MM.1S (cell line): ENCODE measurements around the gene TRDN.

Experiments
- DNase-seq: peaks from one replicate; pipeline ENCODE4 v3.0.0-alpha.2; 2015
- H2AFZ ChIP-seq: fragments of 300-600 bp; sonication (generic); 2 replicates; pipeline ENCODE4 v1.6.0; 2016; ENCODE audit warnings: antibody characterized with exemption, low read length
- H3F3A ChIP-seq: fragments of 300-600 bp; sonication (generic); 2 replicates; pipeline ENCODE4 v1.6.1; 2016; ENCODE audit warnings: mild to moderate bottlenecking, antibody characterized with exemption, low read length, moderate library complexity, mixed read lengths; ENCODE audit not compliant: insufficient read depth
- H3K27ac ChIP-seq: fragments of 300-600 bp; sonication (generic); 2 replicates; pipeline ENCODE4 v1.5.1; 2016; ENCODE audit warnings: mild to moderate bottlenecking, low read length
- H3K27me3 ChIP-seq: fragments of 300-600 bp; sonication (generic); replicated peaks from 2 replicates; pipeline ENCODE4 v1.6.0; 2016; ENCODE audit warnings: low read length; ENCODE audit not compliant: insufficient read depth
- H3K36me3 ChIP-seq: fragments of 300-600 bp; sonication (generic); replicated peaks from 2 replicates; pipeline ENCODE4 v1.6.1; 2016; ENCODE audit warnings: mild to moderate bottlenecking, low read length, mixed read lengths; ENCODE audit not compliant: insufficient read depth
- H3K4me1 ChIP-seq: fragments of 300-600 bp; sonication (generic); 2 replicates; pipeline ENCODE4 v1.6.1; 2016; ENCODE audit warnings: low read length, mixed read lengths
- H3K4me2 ChIP-seq: fragments of 300-600 bp; sonication (generic); 2 replicates; pipeline ENCODE4 v1.6.0; 2016; ENCODE audit warnings: low read depth, low read length
- H3K4me3 ChIP-seq: fragments of 300-600 bp; sonication (generic); 2 replicates; pipeline ENCODE4 v1.5.1; 2016; ENCODE audit warnings: low read length, mixed read lengths
- H3K79me2 ChIP-seq: fragments of 300-600 bp; sonication (generic); 2 replicates; pipeline ENCODE4 v1.6.1; 2016; ENCODE audit warnings: mixed run types, low read length, mixed read lengths
- H3K9ac ChIP-seq: fragments of 300-600 bp; sonication (generic); 2 replicates; pipeline ENCODE4 v1.6.1; 2016; ENCODE audit warnings: low read length, mixed read lengths
- H3K9me2 ChIP-seq: fragments of 300-600 bp; sonication (generic); replicated peaks from 2 replicates; pipeline ENCODE4 v1.6.1; 2016; ENCODE audit warnings: mild to moderate bottlenecking, low read length, mixed read lengths; ENCODE audit not compliant: insufficient read depth
- H3K9me3 ChIP-seq: fragments of 300-600 bp; sonication (generic); replicated peaks from 2 replicates; pipeline ENCODE4 v1.6.1; 2016; ENCODE audit warnings: mild to moderate bottlenecking, low read length, mixed read lengths; ENCODE audit not compliant: insufficient read depth
- H4K20me1 ChIP-seq: fragments of 300-600 bp; sonication (generic); 2 replicates; pipeline ENCODE4 v1.6.1; 2016; ENCODE audit warnings: mild to moderate bottlenecking, low read length, moderate library complexity, mixed read lengths; ENCODE audit not compliant: insufficient read depth
- CTCF ChIP-seq: fragments of 300-600 bp; sonication (generic); IDR thresholded peaks from 2 replicates; pipeline ENCODE4 v1.5.1; 2016; ENCODE audit warnings: antibody characterized with exemption, low read length, mixed read lengths
- EZH2 ChIP-seq: fragments of 300-600 bp; sonication (generic); optimal IDR thresholded peaks from 2 replicates; pipeline ENCODE3; 2017; ENCODE audit warnings: low read depth, mild to moderate bottlenecking, antibody characterized with exemption, low read length, mixed read lengths
- EZH2phosphoT487 ChIP-seq: fragments of 300-600 bp; sonication (generic); IDR thresholded peaks from 2 replicates; pipeline ENCODE4 v1.6.1; 2018; ENCODE audit warnings: antibody characterized with exemption, low read length

The TRDN gene

GRCh38 chr6:123213921-123214320, 422.8 kb downstream of the TRDN start:
- H3K9me3 ChIP-seq: no peaks in the 10 kb centered on the region
- TF ChIP-seq EZH2phosphoT487: no peak
- no peaks in the 10 kb centered on the region for H3F3A ChIP-seq
- H3K27me3 ChIP-seq: no peaks in the 10 kb centered on the region
- no peak overlapping the region for H3K9ac ChIP-seq
- H3K4me3 ChIP-seq: no peak overlapping the region
- no peak for DNase-seq
- no peaks in the 10 kb centered on the region for H4K20me1 ChIP-seq
- no peaks in the 10 kb centered on the region for H3K36me3 ChIP-seq
- no peak overlapping the region for H2AFZ ChIP-seq
- no peak overlapping the region for H3K4me2 ChIP-seq
- H3K4me1 ChIP-seq: 0 out of 2 replicates have a peak, but pooled peaks cover 5% of the 10 kb centered on the region
- H3K27ac ChIP-seq: no peak overlapping the region
- no peaks in the 10 kb centered on the region for H3K9me2 ChIP-seq
- no peaks in the 10 kb centered on the region for H3K79me2 ChIP-seq

GRCh38 chr6:123211777-123212545, 424.8 kb downstream of the TRDN start:
- Histone ChIP-seq H3K36me3 (no peaks in the 10 kb centered on the region), H3F3A (no peaks in the 10 kb centered on the region), H3K79me2 (no peaks in the 10 kb centered on the region), H3K27me3 (no peaks in the 10 kb centered on the region), H3K4me3 (no peak overlapping the region), H3K9me2 (no peaks in the 10 kb centered on the region), H3K9ac (no peak overlapping the region), H2AFZ (no peak overlapping the region), H3K27ac (no peak overlapping the region), H3K4me1 (0 out of 2 replicates have a peak, but pooled peaks cover 5% of the 10 kb centered on the region), H4K20me1 (no peaks in the 10 kb centered on the region), H3K9me3 (no peaks in the 10 kb centered on the region), H3K4me2 (no peak overlapping the region)
- no peak for DNase-seq
- TF ChIP-seq EZH2: no peak

GRCh38 chr6:123210645-123211044, 426.1 kb downstream of the TRDN start:
- Histone ChIP-seq H2AFZ (no peak overlapping the region), H3K4me1 (0 out of 2 replicates have a peak, but pooled peaks cover 5% of the 10 kb centered on the region), H3K9ac (no peak overlapping the region), H3K4me2 (no peak overlapping the region), H3K9me2 (no peaks in the 10 kb centered on the region), H3K79me2 (no peaks in the 10 kb centered on the region), H3F3A (no peaks in the 10 kb centered on the region), H3K27ac (no peak overlapping the region), H3K4me3 (no peak overlapping the region), H3K9me3 (no peaks in the 10 kb centered on the region), H3K36me3 (no peaks in the 10 kb centered on the region), H4K20me1 (no peaks in the 10 kb centered on the region), H3K27me3 (no peaks in the 10 kb centered on the region)
- TF ChIP-seq EZH2 (no peak), CTCF (no peak), EZH2phosphoT487 (no peak)
- DNase-seq: no peak

GRCh38 chr6:123207967-123208510, 428.7 kb downstream of the TRDN start:
- no peak overlapping the region for H3K4me3 ChIP-seq
- H3K27ac ChIP-seq: no peak overlapping the region
- H3K4me2 ChIP-seq: no peak overlapping the region
- H2AFZ ChIP-seq: no peak overlapping the region
- H3K9ac ChIP-seq: no peak overlapping the region
- H3K9me2 ChIP-seq: no peaks in the 10 kb centered on the region
- H3K79me2 ChIP-seq: no peaks in the 10 kb centered on the region
- no peak for TF ChIP-seq EZH2phosphoT487
- no peak for TF ChIP-seq CTCF
- no peak for TF ChIP-seq EZH2
- no peaks in the 10 kb centered on the region for H3K36me3 ChIP-seq
- H3K9me3 ChIP-seq: no peaks in the 10 kb centered on the region
- H3K27me3 ChIP-seq: no peaks in the 10 kb centered on the region
- no peak for DNase-seq
- no peaks in the 10 kb centered on the region for H4K20me1 ChIP-seq
- H3K4me1 ChIP-seq: no peaks in the 10 kb centered on the region
- H3F3A ChIP-seq: no peaks in the 10 kb centered on the region
